Transverse colon (tissue), 3 donors: Measurements from ENCODE around the gene STRIP1.

Experiments used
- CTCF ChIP-seq, 5 experiments: fragments of 200-600 bp in 3 of 5; fragments of 450-650 bp in 2 of 5; sonication (generic) in 3 of 5; IDR thresholded peaks; 1 replicate in 2 of 5; 2 replicates in 3 of 5; pipeline ENCODE4 v1.5.1; 2016 to 2017; ENCODE audit warnings: antibody characterized with exemption in 5 of 5, inconsistent platforms in 3 of 5, mild to moderate bottlenecking in 2 of 5, moderate library complexity in 1 of 5
- POLR2A ChIP-seq: fragments of 450-650 bp; IDR thresholded peaks from one replicate; pipeline ENCODE4 v1.6.1; 2016; ENCODE audit warnings: antibody characterized with exemption, mild to moderate bottlenecking, moderate library complexity

DNA sequence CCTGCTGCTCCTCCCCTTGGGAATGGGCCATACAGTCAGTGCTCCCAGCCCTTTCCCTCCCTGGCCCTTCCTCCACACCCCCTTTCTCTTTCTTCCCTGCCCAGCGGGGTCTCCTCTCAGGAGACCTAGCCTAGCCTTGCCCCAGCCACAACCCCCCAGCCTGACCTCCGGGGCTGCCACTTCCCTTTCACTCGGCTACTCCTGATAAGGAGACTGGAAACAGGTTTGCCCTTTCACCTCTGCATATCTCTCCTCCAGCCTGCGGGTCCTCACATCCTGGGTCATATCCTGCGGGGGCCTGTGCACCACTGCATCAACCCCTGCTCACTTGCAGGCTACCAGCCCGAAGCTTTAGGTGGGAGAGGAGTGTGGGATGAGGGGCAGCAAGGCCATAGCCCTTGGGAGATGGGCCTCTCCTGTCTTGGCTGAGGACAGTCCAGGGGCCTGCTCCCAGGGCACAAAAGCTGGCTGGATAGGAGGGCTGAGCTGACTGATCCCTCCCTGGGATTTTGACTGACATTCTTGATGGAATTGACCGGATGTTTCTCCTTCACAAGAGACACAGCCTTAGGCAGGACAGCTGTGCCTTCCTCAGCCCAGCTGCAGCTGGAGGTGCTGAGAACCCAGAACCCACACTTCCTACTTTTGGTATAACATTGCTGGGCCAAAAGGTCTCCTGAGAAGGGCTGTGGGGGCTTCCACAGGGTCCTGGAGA, 55.3 kb downstream of the STRIP1 start:
- TF ChIP-seq POLR2A (no peak), CTCF (IDR thresholded peaks at IDR 0.05) (no peak)
